ENCODE measurements around the gene PDZRN4.

PDZRN4 gene

DNA sequence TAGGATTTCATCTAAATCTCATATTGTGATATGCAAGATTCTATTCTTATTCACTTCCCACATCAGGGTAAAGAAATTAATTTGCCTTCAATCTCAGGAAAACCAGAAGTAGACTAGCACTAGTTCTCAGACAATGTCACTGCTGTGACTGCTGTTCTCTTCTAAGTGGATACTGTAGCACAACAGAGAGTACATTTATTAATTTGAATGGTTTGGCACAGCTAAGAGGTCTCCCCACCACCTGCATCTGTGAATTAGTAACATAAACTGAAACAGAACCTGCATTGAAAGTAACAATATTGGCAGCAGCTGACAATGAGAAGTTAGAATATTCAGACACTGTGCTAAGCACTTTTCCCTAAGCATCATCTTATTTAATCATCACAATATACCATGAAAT, 253.1 kb downstream of the PDZRN4 start:
- DNase-seq (ENCODE audit: low read depth), result no peak
- H3K4me3 ChIP-seq (ENCODE audit: low read length), result no peak overlapping the region
- TF ChIP-seq, protein P1, sequence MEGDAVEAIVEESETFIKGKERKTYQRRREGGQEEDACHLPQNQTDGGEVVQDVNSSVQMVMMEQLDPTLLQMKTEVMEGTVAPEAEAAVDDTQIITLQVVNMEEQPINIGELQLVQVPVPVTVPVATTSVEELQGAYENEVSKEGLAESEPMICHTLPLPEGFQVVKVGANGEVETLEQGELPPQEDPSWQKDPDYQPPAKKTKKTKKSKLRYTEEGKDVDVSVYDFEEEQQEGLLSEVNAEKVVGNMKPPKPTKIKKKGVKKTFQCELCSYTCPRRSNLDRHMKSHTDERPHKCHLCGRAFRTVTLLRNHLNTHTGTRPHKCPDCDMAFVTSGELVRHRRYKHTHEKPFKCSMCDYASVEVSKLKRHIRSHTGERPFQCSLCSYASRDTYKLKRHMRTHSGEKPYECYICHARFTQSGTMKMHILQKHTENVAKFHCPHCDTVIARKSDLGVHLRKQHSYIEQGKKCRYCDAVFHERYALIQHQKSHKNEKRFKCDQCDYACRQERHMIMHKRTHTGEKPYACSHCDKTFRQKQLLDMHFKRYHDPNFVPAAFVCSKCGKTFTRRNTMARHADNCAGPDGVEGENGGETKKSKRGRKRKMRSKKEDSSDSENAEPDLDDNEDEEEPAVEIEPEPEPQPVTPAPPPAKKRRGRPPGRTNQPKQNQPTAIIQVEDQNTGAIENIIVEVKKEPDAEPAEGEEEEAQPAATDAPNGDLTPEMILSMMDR (conservative IDR thresholded peaks at IDR 0.05; ENCODE audit: low read depth, low read length), result no peak

DNA sequence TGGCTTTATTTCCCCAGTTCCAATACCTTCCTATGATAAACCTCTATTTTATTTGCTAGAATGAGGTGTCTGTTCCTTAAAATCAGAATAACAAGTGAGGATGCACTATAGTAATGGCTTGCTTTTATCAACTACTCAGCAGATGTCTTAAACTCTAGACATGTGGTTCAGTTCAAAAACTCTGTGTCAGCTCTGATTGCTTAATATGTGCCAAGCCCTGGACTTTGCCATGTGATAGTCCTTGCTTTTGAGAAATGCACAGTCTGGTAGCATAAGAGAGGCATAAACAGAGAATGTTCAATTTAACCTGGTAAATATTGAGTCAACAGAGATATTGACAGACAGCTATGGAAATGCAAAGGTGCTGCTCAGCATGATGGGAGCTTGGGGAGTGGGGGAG, 254.8 kb downstream of the PDZRN4 start:
- TF ChIP-seq, protein P1 (conservative IDR thresholded peaks at IDR 0.05; ENCODE audit: low read depth, low read length), result no peak
- DNase-seq (ENCODE audit: low read depth), result no peak
- H3K4me3 ChIP-seq (ENCODE audit: low read length), result no peak overlapping the region

DNA sequence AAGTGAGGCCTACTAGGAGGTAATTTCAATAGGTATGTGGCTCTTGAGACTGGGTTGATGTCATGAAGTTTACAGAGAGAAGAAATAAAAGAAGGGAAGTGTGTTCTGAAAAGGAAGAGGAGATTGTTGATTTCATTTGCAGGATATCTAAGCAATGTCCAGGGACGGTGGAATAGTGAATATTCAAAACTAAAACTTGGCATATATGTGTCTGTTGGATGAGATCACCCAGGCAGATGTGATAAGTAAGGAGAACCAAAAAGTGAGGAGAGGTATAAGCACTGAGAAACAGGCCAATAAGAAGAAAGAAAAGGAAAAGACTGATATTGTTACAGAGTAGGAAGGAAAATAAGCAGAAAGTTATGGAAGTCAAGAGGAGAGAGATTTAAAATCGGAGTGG, 255.6 kb downstream of the PDZRN4 start:
- H3K4me3 ChIP-seq (ENCODE audit: low read length), result no peak overlapping the region
- TF ChIP-seq, protein P1 (conservative IDR thresholded peaks at IDR 0.05; ENCODE audit: low read depth, low read length), result no peak
- DNase-seq (ENCODE audit: low read depth), result no peak

DNA sequence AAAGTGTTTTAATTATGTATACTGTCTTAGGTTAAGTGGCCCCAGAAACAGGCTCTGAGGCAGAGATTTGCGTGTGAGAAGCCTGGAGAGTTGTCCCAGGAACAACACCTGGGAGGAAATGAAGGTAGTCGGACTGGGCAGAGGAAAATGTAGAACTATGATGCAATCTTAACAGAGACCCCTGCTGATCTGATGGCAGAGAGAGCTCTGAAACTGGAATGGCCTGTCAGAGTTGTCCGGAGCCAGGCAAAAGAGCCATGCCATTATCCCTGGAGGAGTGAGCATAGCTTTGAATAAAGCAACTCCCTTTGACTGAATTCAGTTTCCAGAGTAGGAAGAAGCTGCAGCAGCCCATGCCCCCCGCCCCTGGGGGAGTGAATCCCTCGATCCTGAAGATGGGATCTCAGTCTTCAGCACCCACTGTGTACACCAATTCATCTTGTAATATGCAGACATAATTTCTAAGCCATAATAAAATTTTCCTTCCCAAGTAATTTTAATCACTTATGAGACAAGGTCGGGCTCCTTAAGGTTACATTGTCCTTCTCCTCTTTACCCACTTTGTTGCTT, 264.8 kb downstream of the PDZRN4 start:
- no peak for DNase-seq (ENCODE audit: low read depth)
- no peak overlapping the region for H3K4me3 ChIP-seq (ENCODE audit: low read length)
- TF ChIP-seq, protein P1 (conservative IDR thresholded peaks at IDR 0.05; ENCODE audit: low read depth, low read length), result no peak

- TF ChIP-seq, protein P1 (conservative IDR thresholded peaks at IDR 0.05; ENCODE audit: low read depth, low read length), result no peak
- no peak for DNase-seq (ENCODE audit: low read depth)
- H3K4me3 ChIP-seq (ENCODE audit: low read length), result no peak overlapping the region
These were observed 265.3 kb downstream of the PDZRN4 start for GRCh38 chr12:41453409-41453808.

GRCh38 chr12:41459111-41459905, 271.2 kb downstream of the PDZRN4 start:
- TF ChIP-seq, protein P1 (conservative IDR thresholded peaks at IDR 0.05; ENCODE audit: low read depth, low read length), result no peak

DNA sequence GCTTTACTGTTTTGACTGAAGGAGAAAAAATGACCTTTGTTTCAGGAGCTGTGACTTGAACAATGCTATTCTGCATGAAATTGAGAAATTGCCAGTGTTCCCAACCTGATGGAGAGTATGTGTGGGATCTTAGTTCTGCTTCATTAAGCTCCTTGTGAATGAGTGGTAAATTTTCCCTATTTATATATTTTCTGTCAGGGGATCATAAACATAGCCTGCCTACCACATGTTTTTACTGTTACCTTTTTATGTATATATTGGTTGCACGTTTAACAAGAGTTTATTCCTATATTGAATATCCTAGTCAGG, 271.7 kb downstream of the PDZRN4 start:
- DNase-seq (ENCODE audit: low read depth), result no peak
- TF ChIP-seq, protein P1 (conservative IDR thresholded peaks at IDR 0.05; ENCODE audit: low read depth, low read length), result no peak
- H3K4me3 ChIP-seq (ENCODE audit: low read length), result no peak overlapping the region

More at GRCh38 chr12:41459111-41459905, 271.2 kb downstream of the PDZRN4 start:
- DNase-seq (ENCODE audit: low read depth), result no peak
- no peak overlapping the region for H3K4me3 ChIP-seq (ENCODE audit: low read length)

Data from retinal pigment epithelial cell (primary cell).